NCI-H2081 (cell line): ENCODE results near the gene PDGFA.

Experiments
- DNase-seq, 2 experiments: peaks; one replicate each; lab custom pipeline; 2025; lab: John Stamatoyannopoulos, UW

The PDGFA gene

DNA sequence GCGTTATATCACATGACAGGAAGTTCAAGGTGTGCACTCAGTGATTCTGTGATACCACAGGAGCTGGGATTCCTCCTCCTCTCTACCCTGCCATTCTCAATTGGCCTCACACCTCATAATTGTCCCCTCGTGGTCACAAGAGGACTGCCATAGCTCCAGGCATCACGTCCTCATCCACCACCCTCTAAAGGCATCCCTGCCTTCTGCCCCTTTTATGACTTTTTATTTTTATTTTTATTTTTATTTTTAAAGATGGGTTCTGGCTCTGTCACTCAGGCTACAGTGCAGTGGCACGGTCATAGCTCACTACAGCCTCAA is 47.0 kb downstream of the PDGFA start:
- no peak for DNase-seq

DNA sequence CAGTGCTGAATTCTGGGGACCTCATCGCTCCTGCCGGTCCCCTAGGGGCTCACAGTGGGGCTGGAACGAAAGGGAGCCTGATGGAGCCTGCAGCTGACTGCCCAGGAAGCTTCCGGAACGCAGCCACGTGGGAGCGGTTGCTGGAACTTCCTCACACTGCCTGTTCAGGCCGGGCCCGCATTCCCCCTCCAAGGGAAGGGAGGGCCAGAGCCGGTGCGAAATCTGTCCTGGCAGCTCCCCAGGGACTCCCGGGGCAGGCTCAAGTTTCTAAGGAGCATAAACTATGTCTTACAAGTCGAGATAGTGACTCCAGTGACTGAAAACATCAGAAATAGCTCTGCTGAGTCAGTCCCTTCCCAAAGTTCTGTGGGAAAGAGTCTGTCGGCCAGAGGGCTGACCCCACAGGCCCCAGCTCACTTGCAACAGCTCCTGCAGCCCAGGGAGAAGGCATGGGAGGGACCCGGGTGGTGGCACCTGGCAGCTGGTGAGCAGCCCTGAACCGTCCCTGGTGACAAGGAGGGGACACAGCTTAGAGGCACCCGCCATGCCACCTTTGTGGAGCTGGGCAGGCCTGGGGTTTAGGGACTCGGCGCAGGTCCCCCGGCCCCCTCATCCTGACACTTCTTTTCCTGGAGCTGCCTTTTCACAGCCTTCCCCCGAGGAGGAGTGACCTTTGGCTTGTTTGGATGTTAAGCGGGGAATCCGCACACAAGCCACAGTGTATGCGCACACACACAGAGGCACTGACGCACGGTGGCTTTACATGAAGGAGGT is 47.6 kb downstream of the PDGFA start:
- no peak for DNase-seq

DNA sequence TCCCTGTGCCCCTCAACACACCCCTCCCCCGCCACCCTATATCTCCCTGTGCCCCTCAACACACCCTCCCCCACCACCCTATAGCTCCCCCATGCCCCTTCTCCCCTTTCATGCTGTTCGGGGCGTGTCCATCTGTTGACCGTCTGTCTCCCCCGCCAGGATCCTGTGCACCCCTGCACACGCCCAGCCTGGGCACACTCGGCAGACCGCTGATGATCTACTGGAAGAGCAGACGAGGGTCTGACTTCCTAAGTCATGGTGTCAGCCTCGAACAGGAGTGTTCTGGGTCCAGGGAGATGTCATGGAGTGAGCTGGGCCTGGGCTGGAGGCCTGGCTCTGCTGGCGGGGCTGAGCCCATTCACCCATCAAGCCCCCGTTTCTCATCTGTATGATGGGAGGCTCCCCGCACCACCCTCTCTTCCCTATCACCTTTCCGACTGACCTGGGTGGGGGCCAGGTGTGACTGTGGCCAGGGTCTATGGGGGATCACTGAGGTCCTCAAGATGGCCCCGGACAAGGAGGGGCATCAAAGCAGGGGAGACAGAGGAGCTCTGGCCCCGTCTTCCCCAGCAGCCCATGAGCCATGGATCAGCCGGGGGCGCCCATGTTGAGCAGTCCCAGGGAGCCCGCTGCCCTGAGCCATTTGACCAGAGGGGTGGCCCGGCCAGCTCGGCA is 48.3 kb downstream of the PDGFA start:
- no peak for DNase-seq

DNA sequence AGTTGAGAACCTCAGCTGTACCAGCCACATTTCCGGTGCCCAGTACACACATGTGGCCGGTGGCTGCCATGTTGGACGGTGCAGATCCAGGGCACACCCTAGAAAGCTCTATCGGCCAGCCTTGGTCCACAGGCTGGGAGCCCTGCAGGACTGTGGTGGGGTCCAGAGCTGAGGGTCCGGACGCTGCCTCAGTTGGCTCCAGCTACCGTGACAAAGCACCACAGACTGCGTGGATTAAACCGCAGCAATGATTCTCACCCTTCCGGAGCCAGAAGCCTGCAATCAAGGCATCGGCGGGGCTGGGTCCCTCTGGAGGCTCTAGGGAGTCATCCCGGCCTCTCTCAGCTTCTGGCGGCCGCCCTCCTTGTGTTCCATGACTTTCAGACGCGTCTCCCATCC is 50.1 kb downstream of the PDGFA start:
- no peak for DNase-seq

DNA sequence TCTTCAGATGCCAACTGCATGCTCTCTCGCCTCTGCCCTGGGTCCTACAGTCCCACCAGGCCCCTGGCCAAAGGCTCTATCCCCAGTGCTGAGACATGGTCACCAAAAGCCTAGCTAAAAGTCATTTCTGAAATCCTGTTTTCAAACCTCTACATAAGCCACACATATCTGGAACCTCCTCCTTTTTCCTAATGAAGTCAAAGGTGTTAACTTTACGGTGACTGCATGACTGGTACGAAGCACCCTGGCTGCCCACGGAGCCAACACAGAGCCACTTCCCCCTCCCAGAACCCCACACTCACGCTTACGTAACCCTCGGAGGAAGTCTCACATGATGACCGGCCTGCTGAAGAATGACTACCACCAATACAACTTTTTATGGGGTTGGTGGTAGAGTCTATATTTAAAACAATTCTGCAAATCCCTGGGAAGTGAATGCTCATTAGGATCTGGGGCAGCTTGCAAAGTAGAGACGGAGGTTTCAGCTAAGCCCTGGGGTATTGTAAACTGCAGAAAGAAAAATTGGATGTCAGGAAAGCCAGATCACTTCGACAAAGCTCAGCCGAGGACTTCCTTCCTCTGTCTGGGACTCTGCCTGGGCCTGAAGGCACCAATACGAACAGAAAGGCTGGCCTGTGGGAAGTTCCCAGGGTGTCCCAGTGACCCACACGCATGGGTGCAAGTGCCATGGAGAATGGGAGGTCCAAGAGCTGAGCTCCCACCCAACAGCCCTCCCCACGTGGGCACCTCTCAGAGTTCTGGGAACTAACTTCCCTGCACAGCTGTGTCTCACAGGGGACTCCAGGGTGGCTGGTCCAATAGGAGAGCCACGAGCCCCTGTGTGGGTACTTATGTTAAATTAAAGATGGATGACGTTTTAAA is 50.7 kb downstream of the PDGFA start:
- DNase-seq = no peak

DNA sequence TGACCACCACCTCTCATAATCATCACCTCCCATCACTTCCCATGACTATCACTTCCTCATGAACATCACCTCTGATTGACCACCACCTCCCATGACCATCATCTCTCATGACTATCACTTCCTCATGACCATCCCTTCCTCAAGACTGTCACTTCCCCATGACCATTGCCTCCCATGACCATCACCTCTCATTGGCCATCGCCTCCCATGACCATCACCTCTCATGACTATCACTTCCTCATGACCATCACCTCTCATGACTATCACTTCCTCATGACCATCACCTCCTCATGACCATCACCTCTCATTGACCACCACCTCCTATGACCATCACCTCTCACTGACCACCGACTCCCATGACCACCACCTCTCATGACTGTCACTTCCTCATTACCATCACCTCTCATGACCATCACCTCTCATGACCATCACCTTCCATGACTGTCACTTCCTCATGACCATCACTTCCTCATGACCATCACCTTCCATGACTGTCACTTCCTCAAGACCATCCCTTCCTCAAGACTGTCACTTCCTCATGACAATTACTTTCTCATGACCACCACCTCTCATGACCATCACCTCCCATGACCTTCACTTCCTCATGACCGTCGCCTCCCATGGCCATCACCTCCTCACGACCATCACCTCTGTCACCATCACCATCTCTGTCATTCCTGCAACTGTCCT is 51.6 kb downstream of the PDGFA start:
- no peak for DNase-seq

DNA sequence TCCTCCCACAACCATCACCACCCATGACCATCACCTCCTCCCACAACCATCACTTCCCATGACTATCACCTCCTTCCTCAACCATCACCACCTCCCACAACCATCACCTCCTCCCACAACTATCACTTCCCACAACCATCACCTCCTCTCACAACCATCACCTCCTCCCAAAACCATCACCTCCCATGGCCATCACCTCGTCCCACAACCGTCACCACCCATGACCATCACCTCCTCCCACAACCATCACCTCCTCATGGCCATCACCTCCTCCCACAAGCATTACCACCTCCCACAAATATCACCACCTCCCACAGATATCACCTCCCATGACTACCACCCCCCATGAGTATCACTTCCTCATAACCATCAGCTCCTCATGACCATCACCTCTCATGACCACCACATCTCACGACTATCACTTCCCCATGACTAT is 52.2 kb downstream of the PDGFA start:
- DNase-seq = no peak

DNA sequence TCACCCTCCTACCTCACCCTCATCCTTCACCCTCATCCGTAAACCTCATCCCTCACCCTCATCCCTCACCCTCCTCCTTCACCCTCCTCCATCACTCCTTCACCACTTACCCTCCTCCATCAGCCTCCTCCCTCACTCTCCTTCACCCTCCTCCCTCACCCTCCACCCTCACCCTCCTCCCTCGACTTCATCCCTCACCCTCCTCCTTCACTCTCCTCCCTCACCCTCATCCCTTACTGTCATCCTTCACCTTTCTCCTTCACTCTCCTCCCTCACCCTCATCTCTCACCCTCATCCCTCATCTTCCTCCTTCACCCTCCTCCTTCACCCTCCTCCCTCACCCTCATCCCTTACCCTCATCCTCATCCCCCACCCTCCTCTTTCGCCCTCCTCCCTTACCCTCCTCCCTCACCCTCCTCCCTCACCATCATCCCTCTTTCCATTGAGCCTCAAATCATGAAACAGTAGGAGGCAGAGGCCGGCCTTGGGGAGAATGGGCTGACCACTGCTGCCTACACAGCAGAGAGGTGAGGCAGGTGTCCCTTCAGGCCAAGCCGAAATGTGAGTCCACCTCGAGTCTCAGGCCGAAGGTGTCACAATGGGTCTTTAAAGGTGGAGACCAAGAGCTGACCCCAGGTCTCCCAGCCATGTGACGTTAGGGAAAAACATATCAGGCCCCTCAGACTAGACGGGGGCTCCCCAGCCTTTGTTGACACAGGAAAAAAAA is 53.0 kb downstream of the PDGFA start:
- DNase-seq = no peak

DNA sequence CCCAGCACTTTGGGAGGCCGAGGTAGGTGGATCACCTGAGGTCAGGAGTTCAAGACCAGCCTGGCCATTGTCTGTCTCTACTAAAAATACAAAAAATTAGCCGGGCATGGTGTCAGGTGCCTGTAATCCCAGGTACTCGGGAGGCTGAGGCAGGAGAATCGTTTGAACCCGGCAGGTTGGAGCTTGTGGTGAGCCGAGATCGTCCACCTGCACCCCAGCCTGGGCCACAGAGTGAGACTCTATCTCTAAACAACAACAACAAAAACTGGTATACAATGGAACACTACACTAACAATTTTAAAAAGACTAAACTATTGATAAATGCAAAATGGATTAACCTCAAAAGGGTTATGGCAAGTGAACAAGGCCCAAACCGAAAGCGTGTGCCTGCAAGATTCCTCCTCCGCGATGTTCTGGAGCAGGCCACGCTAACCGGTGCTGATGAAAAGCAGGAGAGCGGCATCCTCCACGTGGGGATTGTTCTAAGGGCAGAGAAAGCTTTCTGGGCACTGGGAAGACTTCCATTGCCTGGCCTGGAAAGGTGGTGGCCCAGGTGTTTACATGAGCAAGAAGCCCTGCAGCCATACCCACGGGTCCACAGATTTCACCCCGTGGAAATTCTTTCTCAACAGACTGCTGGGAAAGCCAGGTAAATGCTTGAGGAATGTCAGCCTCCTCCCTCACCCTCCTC is 53.8 kb downstream of the PDGFA start:
- no peak for DNase-seq

DNA sequence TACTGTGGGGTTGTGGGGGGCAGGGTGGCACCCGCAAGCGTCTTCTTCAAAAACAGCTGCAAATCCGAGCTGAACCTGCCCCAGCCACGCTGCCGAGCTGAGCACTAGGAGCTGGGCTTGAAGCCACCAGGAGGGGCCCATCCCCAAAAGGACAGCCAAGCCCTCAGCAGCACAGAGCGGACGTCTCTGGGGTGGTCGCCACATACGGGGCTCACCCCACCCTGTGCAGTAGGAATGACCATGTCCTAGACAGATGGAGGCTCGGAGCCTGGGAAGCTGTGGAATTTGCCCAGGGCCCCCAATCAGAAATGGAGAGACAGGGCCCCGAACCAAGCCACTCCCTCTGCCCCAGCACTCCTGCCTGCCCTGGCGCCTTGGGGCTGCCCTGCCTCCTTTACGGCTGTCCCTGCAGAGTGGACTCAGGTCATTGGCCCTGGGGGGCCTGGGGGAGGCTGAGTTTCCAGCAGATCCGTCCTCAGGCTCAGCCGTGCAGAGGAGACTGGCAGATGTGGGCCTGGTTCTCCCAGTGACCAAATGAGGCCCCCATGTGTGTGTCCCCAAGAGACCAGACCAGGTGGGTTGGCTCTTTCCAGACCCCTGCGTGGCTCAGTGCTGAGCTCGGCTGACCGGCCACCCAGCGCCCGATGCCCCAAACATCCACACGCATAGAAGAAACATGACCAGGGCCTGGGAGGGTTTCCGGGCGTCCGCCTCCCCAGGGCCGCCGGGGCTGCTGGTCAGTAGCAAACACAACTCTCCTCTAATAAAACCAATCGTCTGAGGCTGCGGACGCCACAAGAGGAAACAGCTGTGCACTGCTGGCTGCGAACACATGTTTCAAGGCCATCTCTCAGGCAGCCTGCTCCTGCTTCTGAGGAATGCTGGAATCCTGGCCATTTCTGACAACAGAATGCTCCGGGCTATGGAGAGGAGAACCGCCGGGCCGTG is 54.9 kb downstream of the PDGFA start:
- no peak for DNase-seq

DNA sequence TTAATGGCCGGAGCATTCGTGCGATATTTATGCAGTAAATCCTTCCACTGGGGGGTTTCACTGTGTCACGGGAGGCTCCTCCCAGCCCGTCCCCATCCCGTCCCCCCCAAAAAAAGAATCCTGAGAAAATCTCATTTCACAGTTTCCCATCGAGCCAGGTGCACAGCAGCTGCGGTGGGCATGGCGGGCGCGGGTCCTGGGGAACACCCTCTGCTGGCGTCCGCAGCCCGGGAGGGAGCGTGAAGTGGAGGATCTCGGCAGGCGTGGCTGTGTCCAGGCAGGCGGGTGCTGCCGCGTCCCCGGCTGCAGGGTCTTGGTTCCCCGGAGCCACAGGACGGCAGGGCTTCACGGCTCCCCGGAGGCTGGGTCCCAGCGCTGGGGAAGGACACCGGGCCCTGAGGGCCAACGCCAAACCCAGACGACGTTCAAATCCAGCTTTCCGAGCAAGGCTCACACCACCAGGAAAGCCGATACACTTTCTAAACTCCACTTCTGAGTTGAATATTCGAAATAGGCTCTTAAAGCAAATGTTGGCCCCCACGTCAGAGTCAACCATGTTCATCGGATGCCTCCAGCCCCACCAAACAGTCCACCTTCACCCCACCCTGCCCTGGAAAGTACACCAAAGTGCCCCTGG is 55.7 kb downstream of the PDGFA start:
- DNase-seq = no peak

DNA sequence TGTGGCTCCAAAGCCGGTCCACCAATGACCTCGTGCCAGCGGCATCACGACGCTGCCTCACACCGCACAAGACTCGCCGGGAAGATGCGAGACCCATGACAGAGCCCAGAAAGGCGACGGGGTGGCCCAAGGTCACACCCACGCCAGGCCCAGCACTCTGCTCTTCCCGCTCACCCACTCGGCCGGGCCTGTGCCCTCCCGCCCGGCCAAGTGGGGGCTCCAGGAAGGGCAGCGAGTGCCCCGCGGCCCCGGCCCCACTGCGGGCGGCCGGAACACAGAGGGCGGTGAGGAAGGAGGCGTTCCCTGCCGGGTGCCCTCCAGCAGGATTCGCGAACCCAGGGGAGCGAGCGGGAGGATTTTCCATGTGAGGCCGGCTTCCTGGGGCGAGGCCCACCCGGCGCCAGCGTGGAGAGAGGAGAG is 56.3 kb downstream of the PDGFA start:
- DNase-seq = no peak

DNA sequence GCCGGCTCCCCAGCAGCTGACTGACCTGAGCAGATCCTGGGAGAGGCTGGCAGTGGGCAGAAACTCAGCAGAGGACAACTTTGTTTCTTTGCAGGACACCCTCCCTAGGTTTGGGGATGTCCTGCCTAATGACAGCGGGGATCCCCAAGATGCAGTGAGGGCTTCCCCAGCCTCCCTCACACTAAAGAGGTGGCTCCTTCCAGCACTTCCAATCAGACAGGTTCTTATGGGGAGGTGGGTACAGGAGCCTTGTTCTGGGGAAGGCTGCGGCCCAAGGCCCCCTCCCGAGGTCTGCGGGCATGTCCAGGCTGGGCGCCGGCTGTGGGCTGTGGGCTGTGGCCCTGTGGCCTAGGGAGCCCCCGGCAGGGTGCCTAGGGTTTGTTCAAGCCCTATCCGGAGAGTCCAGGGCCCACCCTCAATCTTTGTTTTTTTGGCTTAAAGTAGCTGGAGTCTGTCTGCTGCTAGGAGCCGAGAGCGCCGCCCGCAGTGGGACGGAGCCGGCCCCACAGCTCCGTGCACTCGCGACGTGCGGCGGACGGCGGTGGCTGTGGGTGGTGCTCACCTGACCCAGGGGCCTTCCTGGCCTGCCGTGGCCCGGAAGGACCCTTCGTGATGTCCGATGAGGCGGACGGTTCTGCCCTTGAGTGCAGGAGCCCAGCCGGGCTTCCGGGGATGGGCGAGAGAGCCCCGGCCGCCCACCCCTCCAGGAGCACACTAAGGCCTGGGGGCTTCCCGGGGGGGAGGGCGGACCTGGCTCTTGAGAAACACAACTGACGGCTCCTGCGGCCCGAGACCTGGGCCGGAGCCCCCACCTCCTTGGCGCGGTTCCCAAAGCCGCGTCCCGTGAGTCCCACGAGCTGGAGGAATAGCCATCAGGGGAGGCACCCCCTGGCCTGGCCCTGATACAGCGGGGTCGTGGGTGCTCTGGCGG is 57.2 kb downstream of the PDGFA start:
- no peak for DNase-seq

DNA sequence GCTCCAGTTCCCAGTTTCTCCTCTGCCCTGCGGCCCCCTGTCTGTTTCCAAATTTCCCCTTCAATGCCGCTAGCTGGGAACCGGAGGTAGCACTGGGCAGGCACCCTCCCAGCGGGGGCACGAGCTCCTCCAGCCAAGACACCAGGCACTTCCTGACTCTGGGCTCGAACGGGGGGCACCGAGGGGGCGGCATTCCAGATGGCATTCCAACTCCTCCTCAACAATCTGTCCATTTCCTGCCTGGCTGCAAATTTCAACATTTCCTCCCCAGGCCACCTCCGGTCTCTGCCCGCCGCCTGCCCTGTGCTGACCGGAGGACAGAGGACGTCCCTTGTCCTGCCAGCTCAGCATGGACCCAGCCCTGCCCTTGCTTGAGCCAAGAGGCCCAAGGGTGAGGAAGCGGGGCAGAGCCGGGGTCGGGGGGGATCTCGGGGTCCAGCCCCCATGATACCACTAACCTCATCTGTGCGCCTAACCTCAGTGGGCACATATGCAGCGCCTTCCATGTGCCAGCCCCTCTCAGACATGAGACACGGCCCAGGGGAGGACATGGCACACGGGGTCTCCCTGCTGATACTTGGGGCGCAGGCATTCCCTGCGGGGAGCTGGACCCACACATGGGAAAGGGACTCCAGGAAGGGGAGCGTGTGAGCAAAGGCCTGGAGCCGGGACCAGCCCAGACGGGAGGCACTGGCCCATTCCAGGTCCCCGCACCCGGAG is 58.0 kb downstream of the PDGFA start:
- no peak for DNase-seq

DNA sequence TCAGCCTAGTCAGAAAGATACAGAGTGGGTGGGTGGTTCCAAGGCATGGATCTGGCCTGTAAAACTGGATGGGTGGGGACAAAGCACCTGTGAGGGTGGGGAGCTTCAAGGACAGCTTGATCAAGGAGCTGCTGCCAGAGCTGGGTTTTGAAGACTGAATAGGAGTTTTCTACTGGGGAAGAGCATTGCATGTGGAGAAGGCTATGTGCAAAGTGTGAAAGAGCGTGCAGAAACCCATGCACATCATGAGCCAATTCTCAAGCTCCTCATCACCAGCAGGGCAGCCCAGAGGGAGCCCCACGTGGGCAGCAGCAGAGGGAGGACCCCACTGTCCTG is 58.6 kb downstream of the PDGFA start:
- DNase-seq = no peak

DNA sequence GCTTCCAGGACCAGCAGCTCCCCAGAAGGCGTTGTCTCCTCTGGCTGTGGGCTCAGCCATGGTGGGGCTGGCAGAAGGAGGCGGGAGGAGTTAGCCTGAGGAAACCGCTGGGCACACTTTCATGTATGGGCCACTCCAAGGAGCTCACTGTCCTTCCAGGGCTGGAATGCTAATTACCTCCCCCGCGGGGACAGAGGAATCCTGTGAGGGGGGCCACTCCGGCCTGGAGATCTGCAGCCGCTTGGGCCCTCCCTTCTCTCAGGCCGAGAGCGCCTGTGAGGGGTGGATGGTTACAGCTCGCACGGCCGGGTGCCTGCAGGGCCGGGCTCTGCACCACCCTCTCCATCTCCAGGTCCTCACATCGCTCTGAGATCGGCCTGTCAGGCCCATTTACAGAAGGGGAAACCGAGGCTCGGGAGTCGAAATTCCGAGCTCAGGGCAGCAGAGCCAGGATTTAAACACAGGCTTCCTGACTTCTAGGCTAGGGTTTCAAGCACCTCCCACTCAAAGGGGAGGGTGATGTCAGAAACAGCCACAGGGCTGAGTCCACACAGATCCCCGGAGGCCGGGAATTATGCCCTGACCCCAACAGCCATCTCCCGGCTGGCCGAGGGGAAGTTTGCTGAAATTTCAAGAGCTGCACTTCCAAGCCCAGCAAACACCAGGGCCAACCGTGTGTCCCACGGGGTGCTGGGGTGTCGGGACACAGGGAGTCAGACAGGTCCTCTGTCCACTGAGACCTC is 59.1 kb downstream of the PDGFA start:
- no peak for DNase-seq
